Endothelial cell of umbilical vein (primary cell): ENCODE results near the gene CYP2S1. TPM values are rescaled to one million over a fixed set of nuclear protein-coding genes. Genes with fewer than 3 reads are reported as not detected.

ENCODE experiments used
- BruUV-seq: library from RNA; stranded (reverse); fragments of 400-500 nt; replicated peaks from 2 replicates; lab custom pipeline; 2021; lab: Mats Ljungman, UMichigan
- CTCF ChIA-PET: fragments of 300-600, 350-600 bp; sonication (Branson Sonifier 250); formaldehyde crosslinking; loops from one replicate; lab custom pipeline; 2021; ENCODE audit warnings: antibody characterized with exemption, inconsistent platforms; lab: Charles Lee
- POLR2A ChIA-PET: fragments of 300-600, 350-600 bp; sonication (Branson Sonifier 250); formaldehyde crosslinking; loops from one replicate; lab custom pipeline; 2021; ENCODE audit warnings: antibody characterized with exemption, inconsistent platforms; lab: Charles Lee
- DNase-seq: peaks from one replicate; pipeline ENCODE4 v3.0.0-alpha.2; 2011; ENCODE audit warnings: low read depth, low spot score
- FAIRE-seq: peaks from 2 replicates; lab custom pipeline; 2011; peaks lifted over from hg19 to GRCh38; lab: Jason Lieb, UNC
- H2AFZ ChIP-seq: 2 replicates; pipeline ENCODE4 v1.6.0; 2012; ENCODE audit warnings: low read depth, low read length, control low read depth, inconsistent platforms
- H3K27ac ChIP-seq: 2 replicates; pipeline ENCODE4 v1.5.1; 2011; ENCODE audit warnings: low read depth, mild to moderate bottlenecking, control low read depth, low read length, moderate library complexity; ENCODE audit not compliant: insufficient read depth
- H3K27me3 ChIP-seq, 2 experiments: 2 replicates each; pipeline versions ENCODE4 v1.6.0 to v1.6.1; 2011; ENCODE audit warnings: low read length in 2 of 2, mixed read lengths in 1 of 2; ENCODE audit not compliant: control insufficient read depth in 2 of 2, insufficient read depth in 2 of 2
- H3K36me3 ChIP-seq, 2 experiments: 2 replicates in 1 of 2; 3 replicates in 1 of 2; pipeline ENCODE4 v1.5.1; 2011; ENCODE audit warnings: low read length in 2 of 2, mild to moderate bottlenecking in 1 of 2, moderate library complexity in 1 of 2; ENCODE audit not compliant: control insufficient read depth in 2 of 2, insufficient read depth in 2 of 2; ENCODE audit errors: extremely low read depth in 1 of 2
- H3K4me1 ChIP-seq: 3 replicates; pipeline ENCODE4 v1.5.1; 2011; ENCODE audit warnings: mild to moderate bottlenecking, low read length; ENCODE audit not compliant: control insufficient read depth, insufficient read depth; ENCODE audit errors: extremely low read depth
- H3K4me2 ChIP-seq: 2 replicates; pipeline ENCODE4 v1.6.1; 2011; ENCODE audit warnings: low read length, control low read depth, mixed read lengths; ENCODE audit not compliant: insufficient read depth
- H3K4me3 ChIP-seq, 3 experiments: fragments of 200-600 bp in 1 of 3; sonication (generic), shearing (Covaris generic) in 1 of 3; replicated peaks in 1 of 3; 2 replicates each; pipeline ENCODE4 v1.5.1; 2011 to 2016; ENCODE audit warnings: control low read depth in 3 of 3, low read length in 3 of 3, mild to moderate bottlenecking in 2 of 3, inconsistent platforms in 1 of 3, low read depth in 1 of 3, moderate library complexity in 1 of 3; ENCODE audit not compliant: insufficient read depth in 1 of 3
- H3K79me2 ChIP-seq: 2 replicates; pipeline ENCODE4 v1.6.0; 2012; ENCODE audit warnings: low read length, inconsistent platforms; ENCODE audit not compliant: control insufficient read depth, insufficient read depth
- H3K9ac ChIP-seq: replicated peaks from 2 replicates; pipeline ENCODE3; 2011; ENCODE audit warnings: low read length, control low read depth; ENCODE audit not compliant: insufficient read depth; ENCODE audit errors: extremely low read depth
- H3K9me1 ChIP-seq: replicated peaks from 3 replicates; pipeline ENCODE4 v1.6.0; 2011; ENCODE audit warnings: mild to moderate bottlenecking, low read length; ENCODE audit not compliant: control insufficient read depth, insufficient read depth; ENCODE audit errors: extremely low read depth
- H3K9me3 ChIP-seq: replicated peaks from 2 replicates; pipeline ENCODE4 v1.5.1; 2012; ENCODE audit warnings: low read length, inconsistent platforms; ENCODE audit not compliant: control insufficient read depth, insufficient read depth
- H4K20me1 ChIP-seq: replicated peaks from 2 replicates; pipeline ENCODE3; 2011; ENCODE audit warnings: mild to moderate bottlenecking, low read length; ENCODE audit not compliant: control insufficient read depth, insufficient read depth; ENCODE audit errors: extremely low read depth
- CTCF ChIP-seq, 2 donors: IDR thresholded peaks; 1 replicate in 1 of 2; 2 replicates in 1 of 2; pipeline ENCODE4 v1.5.1; 2011; ENCODE audit warnings: low read length in 2 of 2, mild to moderate bottlenecking in 2 of 2, moderate library complexity in 2 of 2, control low read depth in 1 of 2, inconsistent platforms in 1 of 2, low read depth in 1 of 2; ENCODE audit not compliant: insufficient read depth in 1 of 2; ENCODE audit errors: extremely low read depth in 1 of 2
- EZH2 ChIP-seq: IDR thresholded peaks from 2 replicates; pipeline ENCODE4 v1.6.1; 2012; ENCODE audit warnings: borderline replicate concordance, low read depth, mild to moderate bottlenecking, moderate library complexity, low read length, inconsistent platforms; ENCODE audit not compliant: severe bottlenecking
- FOS ChIP-seq: IDR thresholded peaks from 2 replicates; pipeline ENCODE4 v1.6.1; 2011; ENCODE audit warnings: mild to moderate bottlenecking, low read length, moderate library complexity, borderline replicate concordance; ENCODE audit not compliant: insufficient read depth
- GATA2 ChIP-seq: IDR thresholded peaks from 2 replicates; pipeline ENCODE4 v1.7.0; 2011; ENCODE audit warnings: low read depth, mild to moderate bottlenecking, moderate library complexity, mixed read lengths, low read length; ENCODE audit not compliant: insufficient read length, insufficient read depth
- JUN ChIP-seq: IDR thresholded peaks from 2 replicates; pipeline ENCODE4 v1.6.1; 2011; ENCODE audit warnings: borderline replicate concordance, low read depth; ENCODE audit not compliant: insufficient read length, insufficient read depth
- MAX ChIP-seq: IDR thresholded peaks from 2 replicates; pipeline ENCODE4 v1.6.1; 2011; ENCODE audit not compliant: insufficient read depth, insufficient read length
- MYC ChIP-seq: IDR thresholded peaks from one replicate; pipeline ENCODE4 v1.6.1; 2011; ENCODE audit warnings: mild to moderate bottlenecking, low read depth, low read length
- POLR2A ChIP-seq: IDR thresholded peaks from 2 replicates; pipeline ENCODE4 v1.6.1; 2012; ENCODE audit warnings: low read depth, mild to moderate bottlenecking, control low read depth, low read length
- POLR2AphosphoS5 ChIP-seq: IDR thresholded peaks from 2 replicates; pipeline ENCODE4 v1.6.1; 2012; ENCODE audit warnings: low read depth, mild to moderate bottlenecking, control low read depth, low read length, moderate library complexity; ENCODE audit not compliant: insufficient read depth
- dilution Hi-C: fragments of 300-500 bp; cut with MboI; formaldehyde crosslinking; loops from one replicate; pipeline ENCODE4 v1.15.0; 2019; ENCODE audit warnings: low sequenced_read_pairs; ENCODE audit not compliant: extremely low pct_ligation_motif_present
- intact Hi-C: fragments of 100-400 bp; cut with micrococcal nuclease; formaldehyde crosslinking; loops from one replicate; pipeline ENCODE4 v1.10.0; 2022
- polyA plus RNA-seq, 4 experiments: library from polyadenylated mRNA; depleted of rRNA in 3 of 4; stranded (reverse) in 3 of 4; unstranded in 1 of 4; fragments of >200 nt; gene quantifications; 2 replicates each; pipeline versions ENCODE4 v1.2.1 to v1.2.3, GENCODE V29; 2011 to 2012; ENCODE audit warnings: missing spikeins in 1 of 4
- total RNA-seq: library from RNA; stranded (reverse); gene quantifications from 2 replicates; pipeline ENCODE4 v1.2.3, GENCODE V29; 2021

Gene CYP2S1
- total and polyA plus RNA-seq, 2 donors (not counting 3 experiments of a cell fraction or from before 2014, with no cell fraction given), result 0.98 to 4.5 TPM

- Histone ChIP-seq H4K20me1 (no peaks in the 10 kb centered on the region), H3K9me3 (no peaks in the 10 kb centered on the region), H3K4me1 (peaks cover 3% of the 10 kb centered on the region), H3K9ac (no peak overlapping the region), H2AFZ (no peak overlapping the region), H3K4me2 (no peak overlapping the region), H3K27me3 (no peaks in the 10 kb centered on the region), H3K79me2 (peaks cover 3% of the 10 kb centered on the region), H3K9me1 (no peaks in the 10 kb centered on the region), H3K4me3 (no peak overlapping the region), H3K36me3 (no peaks in the 10 kb centered on the region), H3K27ac (no peak overlapping the region)
- no TSS peak for BruUV-seq
- POLR2A ChIA-PET, result no interaction called here
- DNase-seq (no peak), FAIRE-seq (no peak)
- dilution Hi-C loops (no loop called here), intact Hi-C loops (no loop called here)
- CTCF ChIA-PET, result interaction anchor here (1.3 kb wide), 1 partner anchor 10 kb away, joined by 3 read pairs; no protein-coding TSS in a partner anchor
- TF ChIP-seq POLR2A, result no peak
- no peak for TF ChIP-seq JUN
- no peak for TF ChIP-seq EZH2
These were observed 21.1 kb downstream of the CYP2S1 start for GRCh38 chr19:41214161-41214560.

- intact Hi-C loops (no loop called here), dilution Hi-C loops (no loop called here)
- TF ChIP-seq GATA2, result no peak
- no peak for TF ChIP-seq MAX
- TF ChIP-seq CTCF (IDR thresholded peaks at IDR 0.05; ENCODE audit: extremely low read depth in 1 of 2, insufficient read depth in 1 of 2, low read depth in 1 of 2, low read length in 2 of 2), result no peak
- TF ChIP-seq MYC, result no peak
- TF ChIP-seq POLR2A, result no peak
- TF ChIP-seq JUN, result no peak
- no peak for TF ChIP-seq FOS
- TF ChIP-seq EZH2, result no peak
- no peak for TF ChIP-seq POLR2AphosphoS5
- DNase-seq, result no peak
- no peak overlapping the region for H3K27ac ChIP-seq
- no peaks in the 10 kb centered on the region for H3K9me1 ChIP-seq
- no TSS peak for BruUV-seq
- no peak for FAIRE-seq
- H3K4me3 ChIP-seq, result no peak overlapping the region
- CTCF ChIA-PET, result interaction anchor here (5.4 kb wide), 1 partner anchor 13 kb away, joined by 50 read pairs; no protein-coding TSS in a partner anchor
- no peaks in the 10 kb centered on the region for H3K9me3 ChIP-seq
- POLR2A ChIA-PET, result interaction anchor here (0.6 kb wide), 1 partner anchor 46 kb away, joined by 3 read pairs; the partner anchor contains the start of gene HNRNPUL1
- H3K27me3 ChIP-seq, result no peaks in the 10 kb centered on the region
- H3K79me2 ChIP-seq, result peaks cover 36% of the 10 kb centered on the region
- H3K4me2 ChIP-seq, result no peak overlapping the region
- H3K36me3 ChIP-seq, result peaks cover 2 to 6% of the 10 kb centered on the region in 2 experiments
- no peak overlapping the region for H2AFZ ChIP-seq
- peaks cover 25% of the 10 kb centered on the region for H3K4me1 ChIP-seq
- no peaks in the 10 kb centered on the region for H4K20me1 ChIP-seq
- H3K9ac ChIP-seq, result no peak overlapping the region
These were observed 24.7 kb downstream of the CYP2S1 start for GRCh38 chr19:41217741-41218140.
